OCI-LY1 (cell line): ENCODE results near the gene ANAPC2.

Experiments
- H2AFZ ChIP-seq: fragments of 200-600 bp; sonication (generic), shearing (Covaris generic); 2 replicates; pipeline ENCODE4 v1.6.0; 2014; ENCODE audit warnings: antibody characterized with exemption, mild to moderate bottlenecking, low read length
- H3F3A ChIP-seq: fragments of 200-600 bp; sonication (generic), shearing (Covaris generic); 2 replicates; pipeline ENCODE4 v1.6.0; 2014; ENCODE audit warnings: mild to moderate bottlenecking, antibody characterized with exemption, low read length, moderate library complexity; ENCODE audit not compliant: insufficient read depth
- H3K27ac ChIP-seq: fragments of 200-600 bp; sonication (generic); 2 replicates; pipeline ENCODE4 v1.5.1; 2014; ENCODE audit warnings: low read length, mixed run types, mild to moderate bottlenecking, low read depth; ENCODE audit not compliant: poor library complexity, severe bottlenecking
- H3K27me3 ChIP-seq: fragments of 200-600 bp; sonication (generic); 2 replicates; pipeline ENCODE4 v1.6.0; 2014; ENCODE audit warnings: antibody characterized with exemption, mild to moderate bottlenecking, low read length, moderate library complexity; ENCODE audit not compliant: insufficient read depth
- H3K36me3 ChIP-seq: fragments of 200-600 bp; sonication (generic); 2 replicates; pipeline ENCODE4 v1.6.1; 2014; ENCODE audit warnings: mild to moderate bottlenecking, antibody characterized with exemption, low read length, moderate library complexity, mixed read lengths; ENCODE audit not compliant: insufficient read depth
- H3K4me1 ChIP-seq: fragments of 200-600 bp; sonication (generic); 2 replicates; pipeline ENCODE4 v1.5.1; 2014; ENCODE audit warnings: mild to moderate bottlenecking, low read length, moderate library complexity; ENCODE audit not compliant: insufficient read depth, severe bottlenecking
- H3K4me2 ChIP-seq: fragments of 200-600 bp; sonication (generic), shearing (Covaris generic); 2 replicates; pipeline ENCODE4 v1.6.1; 2014; ENCODE audit warnings: low read length
- H3K4me3 ChIP-seq: fragments of 200-600 bp; sonication (generic); 2 replicates; pipeline ENCODE4 v1.5.1; 2014; ENCODE audit warnings: low read length, low read depth, mild to moderate bottlenecking, mixed read lengths; ENCODE audit not compliant: poor library complexity, severe bottlenecking
- H3K79me2 ChIP-seq: fragments of 200-600 bp; shearing (Covaris generic); 2 replicates; pipeline ENCODE4 v1.6.1; 2016; ENCODE audit warnings: mixed run types, low read length, mixed read lengths; ENCODE audit not compliant: insufficient read depth
- H3K9ac ChIP-seq: fragments of 200-600 bp; sonication (generic), shearing (Covaris generic); 2 replicates; pipeline ENCODE4 v1.6.1; 2014; ENCODE audit warnings: mild to moderate bottlenecking, low read length, mixed read lengths
- H3K9me2 ChIP-seq: fragments of 200-600 bp; sonication (generic), shearing (Covaris generic); 2 replicates; pipeline ENCODE4 v1.6.1; 2014; ENCODE audit warnings: low read depth, mild to moderate bottlenecking, low read length, mixed read lengths
- H3K9me3 ChIP-seq: fragments of 200-600 bp; shearing (Covaris generic); 2 replicates; pipeline ENCODE4 v1.6.1; 2014; ENCODE audit warnings: low read length, mixed read lengths
- H4K20me1 ChIP-seq: fragments of 200-600 bp; sonication (generic), shearing (Covaris generic); 2 replicates; pipeline ENCODE4 v1.6.0; 2016; ENCODE audit warnings: mild to moderate bottlenecking, low read length; ENCODE audit not compliant: insufficient read depth
- EZH2 ChIP-seq: fragments of 200-600 bp; sonication (generic), shearing (Covaris generic); IDR thresholded peaks from 2 replicates; pipeline ENCODE4 v1.8.0; 2017; ENCODE audit warnings: borderline replicate concordance, mixed run types, mild to moderate bottlenecking, antibody characterized with exemption, low read length, moderate library complexity, mixed read lengths
- TF ChIP-seq, protein P1 (sequence below): fragments of 200-600 bp; sonication (generic), shearing (Covaris generic); IDR thresholded peaks from 2 replicates; pipeline ENCODE4 v1.5.1; 2017; ENCODE audit warnings: mild to moderate bottlenecking, antibody characterized with exemption, low read length, moderate library complexity, mixed read lengths

ANAPC2 gene, protein sequence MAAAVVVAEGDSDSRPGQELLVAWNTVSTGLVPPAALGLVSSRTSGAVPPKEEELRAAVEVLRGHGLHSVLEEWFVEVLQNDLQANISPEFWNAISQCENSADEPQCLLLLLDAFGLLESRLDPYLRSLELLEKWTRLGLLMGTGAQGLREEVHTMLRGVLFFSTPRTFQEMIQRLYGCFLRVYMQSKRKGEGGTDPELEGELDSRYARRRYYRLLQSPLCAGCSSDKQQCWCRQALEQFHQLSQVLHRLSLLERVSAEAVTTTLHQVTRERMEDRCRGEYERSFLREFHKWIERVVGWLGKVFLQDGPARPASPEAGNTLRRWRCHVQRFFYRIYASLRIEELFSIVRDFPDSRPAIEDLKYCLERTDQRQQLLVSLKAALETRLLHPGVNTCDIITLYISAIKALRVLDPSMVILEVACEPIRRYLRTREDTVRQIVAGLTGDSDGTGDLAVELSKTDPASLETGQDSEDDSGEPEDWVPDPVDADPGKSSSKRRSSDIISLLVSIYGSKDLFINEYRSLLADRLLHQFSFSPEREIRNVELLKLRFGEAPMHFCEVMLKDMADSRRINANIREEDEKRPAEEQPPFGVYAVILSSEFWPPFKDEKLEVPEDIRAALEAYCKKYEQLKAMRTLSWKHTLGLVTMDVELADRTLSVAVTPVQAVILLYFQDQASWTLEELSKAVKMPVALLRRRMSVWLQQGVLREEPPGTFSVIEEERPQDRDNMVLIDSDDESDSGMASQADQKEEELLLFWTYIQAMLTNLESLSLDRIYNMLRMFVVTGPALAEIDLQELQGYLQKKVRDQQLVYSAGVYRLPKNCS

DNA sequence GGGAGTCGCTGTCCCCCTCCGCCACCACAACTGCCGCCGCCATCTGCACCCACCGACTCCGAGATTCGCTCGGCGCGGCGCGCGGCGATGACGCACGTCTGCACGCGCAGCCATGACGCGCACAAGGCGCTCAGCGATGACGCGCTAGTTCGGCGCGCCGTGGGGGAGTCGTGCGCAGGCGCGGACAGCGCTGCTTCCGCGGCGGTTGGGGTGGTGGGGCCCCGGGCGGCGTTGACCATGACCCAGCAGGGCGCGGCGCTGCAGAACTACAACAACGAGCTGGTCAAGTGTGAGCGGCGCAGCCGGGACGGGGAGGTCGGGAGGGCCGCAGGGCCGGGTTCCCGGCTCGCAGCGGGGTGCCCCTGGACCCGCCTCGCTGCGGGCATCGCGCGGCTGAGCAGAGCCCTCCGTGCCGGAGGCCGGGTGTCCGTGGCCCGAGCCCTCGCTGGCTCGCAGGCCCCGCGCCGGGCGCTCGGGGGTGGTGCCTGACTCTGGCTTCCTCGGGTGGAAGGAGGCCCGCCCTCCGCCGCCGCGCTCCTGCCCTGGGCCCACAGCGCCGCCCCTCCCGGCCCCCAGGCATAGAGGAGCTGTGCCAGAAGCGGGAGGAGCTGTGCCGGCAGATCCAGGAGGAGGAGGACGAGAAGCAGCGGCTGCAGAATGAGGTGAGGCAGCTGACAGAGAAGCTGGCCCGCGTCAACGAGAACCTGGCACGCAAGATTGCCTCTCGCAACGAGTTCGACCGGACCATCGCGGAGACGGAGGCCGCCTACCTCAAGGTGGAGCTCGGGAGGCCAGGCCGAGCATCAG lies at the start of gene ANAPC2, which contains the start of gene SSNA1:
Gene ANAPC2, minus strand, starts transcription at position 71 of the 807 bp plus-strand sequence. Its CDS starts 28 bp downstream, at position 43.
Gene SSNA1, plus strand, starts transcription at position 187 of the 807 bp plus-strand sequence. Its CDS starts 51 bp downstream, at position 238.
- TF ChIP-seq EZH2, result no peak
- TF ChIP-seq, protein P1, sequence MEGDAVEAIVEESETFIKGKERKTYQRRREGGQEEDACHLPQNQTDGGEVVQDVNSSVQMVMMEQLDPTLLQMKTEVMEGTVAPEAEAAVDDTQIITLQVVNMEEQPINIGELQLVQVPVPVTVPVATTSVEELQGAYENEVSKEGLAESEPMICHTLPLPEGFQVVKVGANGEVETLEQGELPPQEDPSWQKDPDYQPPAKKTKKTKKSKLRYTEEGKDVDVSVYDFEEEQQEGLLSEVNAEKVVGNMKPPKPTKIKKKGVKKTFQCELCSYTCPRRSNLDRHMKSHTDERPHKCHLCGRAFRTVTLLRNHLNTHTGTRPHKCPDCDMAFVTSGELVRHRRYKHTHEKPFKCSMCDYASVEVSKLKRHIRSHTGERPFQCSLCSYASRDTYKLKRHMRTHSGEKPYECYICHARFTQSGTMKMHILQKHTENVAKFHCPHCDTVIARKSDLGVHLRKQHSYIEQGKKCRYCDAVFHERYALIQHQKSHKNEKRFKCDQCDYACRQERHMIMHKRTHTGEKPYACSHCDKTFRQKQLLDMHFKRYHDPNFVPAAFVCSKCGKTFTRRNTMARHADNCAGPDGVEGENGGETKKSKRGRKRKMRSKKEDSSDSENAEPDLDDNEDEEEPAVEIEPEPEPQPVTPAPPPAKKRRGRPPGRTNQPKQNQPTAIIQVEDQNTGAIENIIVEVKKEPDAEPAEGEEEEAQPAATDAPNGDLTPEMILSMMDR, result peak; percentile 57
- H3K9ac ChIP-seq, result peak within 1 kb of the TSS; percentile 69
- H3K4me3 ChIP-seq, result peak within 1 kb of the TSS; percentile 72
- no peaks in the 10 kb centered on the region for H3F3A ChIP-seq
- H3K9me3 ChIP-seq, result no peaks in the 10 kb centered on the region
- H3K4me2 ChIP-seq, result peak within 1 kb of the TSS; percentile 89
- H4K20me1 ChIP-seq, result no peaks in the 10 kb centered on the region
- H3K27ac ChIP-seq, result peak within 1 kb of the TSS; percentile 55
- H3K36me3 ChIP-seq, result peaks cover 19% of the 10 kb centered on the region
- H2AFZ ChIP-seq, result no peak within 1 kb of the TSS
- peaks cover 30% of the 10 kb centered on the region for H3K4me1 ChIP-seq
- H3K9me2 ChIP-seq, result no peaks in the 10 kb centered on the region
- H3K27me3 ChIP-seq, result no peaks in the 10 kb centered on the region
- H3K79me2 ChIP-seq, result peaks cover 4% of the 10 kb centered on the region

DNA sequence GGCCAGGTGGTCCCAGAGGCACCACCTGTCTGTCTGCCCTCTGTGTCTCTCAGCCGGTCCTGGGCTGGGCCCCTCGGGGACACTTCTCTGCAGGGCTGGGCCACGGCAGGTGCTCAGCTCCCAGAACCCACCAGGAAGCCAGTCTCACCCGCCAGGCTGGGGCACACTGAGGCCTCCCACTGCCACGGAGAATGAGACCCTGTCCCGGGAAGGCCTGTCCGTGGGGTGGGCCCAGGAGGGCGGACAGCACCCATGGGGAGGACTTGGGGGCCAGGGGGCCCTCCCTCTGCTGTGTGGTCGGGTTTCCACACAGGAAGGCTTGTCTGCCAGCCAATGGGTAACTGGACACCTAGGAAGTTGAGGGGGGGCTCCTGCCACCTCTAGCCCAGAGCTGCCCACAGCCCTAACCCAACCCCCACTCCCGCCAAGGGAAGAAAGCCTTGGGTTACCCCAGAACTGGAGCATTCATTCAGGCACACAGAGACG lies 48.6 kb upstream of the ANAPC2 start:
- Histone ChIP-seq H3K9me2 (no peaks in the 10 kb centered on the region), H3K4me3 (no peak overlapping the region), H4K20me1 (no peaks in the 10 kb centered on the region), H3K79me2 (peaks cover 3% of the 10 kb centered on the region; the same call in 1 of the 2 replicates), H3K27ac (no peak overlapping the region), H3K27me3 (0 out of 2 replicates have a peak, but pooled peaks cover 2% of the 10 kb centered on the region), H3K4me1 (peaks cover 21% of the 10 kb centered on the region), H3K9me3 (no peaks in the 10 kb centered on the region), H3F3A (no peaks in the 10 kb centered on the region), H3K9ac (no peak overlapping the region), H2AFZ (no peak overlapping the region), H3K36me3 (peaks cover 5% of the 10 kb centered on the region), H3K4me2 (peak overlapping the region; percentile 48)
- TF ChIP-seq, protein P1, result no peak
- TF ChIP-seq EZH2, result no peak
